Psoas muscle (tissue), 8 donors: ENCODE measurements around the gene SH3BP2. TPM values are rescaled to one million over a fixed set of nuclear protein-coding genes. Genes with fewer than 3 reads are reported as not detected.

ENCODE experiments used
- ATAC-seq, 4 donors: fragments of 200-7000 bp; cut with Tn5 transposase; one replicate each; pipeline ENCODE4 v1.9.1; 2020; ENCODE audit warnings: moderate library complexity in 3 of 4, mild to moderate bottlenecking in 2 of 4
- DNase-seq, 2 donors: peaks; one replicate each; pipeline ENCODE4 v3.0.0-alpha.2; 2020
- H3K27ac ChIP-seq: fragments of 200-600 bp; one replicate; pipeline ENCODE4 v1.8.0; 2022
- H3K27me3 ChIP-seq, 3 donors: fragments of 200-600 bp in 1 of 3; one replicate each; pipeline versions ENCODE4 v1.6.1 to v1.8.0; 2013 to 2022; ENCODE audit warnings: low read length in 2 of 3, mild to moderate bottlenecking in 2 of 3, moderate library complexity in 1 of 3; ENCODE audit not compliant: insufficient read depth in 3 of 3
- H3K36me3 ChIP-seq, 2 donors: fragments of 200-600 bp in 1 of 2; one replicate each; pipeline versions ENCODE4 v1.6.1 to v1.8.0; 2013 to 2022; ENCODE audit warnings: low read depth in 1 of 2, mild to moderate bottlenecking in 1 of 2, moderate library complexity in 1 of 2; ENCODE audit not compliant: insufficient read depth in 1 of 2
- H3K4me1 ChIP-seq: fragments of 200-600 bp; one replicate; pipeline ENCODE4 v1.8.0; 2022
- H3K4me3 ChIP-seq: fragments of 200-600 bp; one replicate; pipeline ENCODE4 v1.8.0; 2022; ENCODE audit warnings: mild to moderate bottlenecking
- H3K9me3 ChIP-seq: fragments of 200-600 bp; one replicate; pipeline ENCODE4 v1.8.0; 2022
- CTCF ChIP-seq: fragments of 200-600 bp; IDR thresholded peaks from one replicate; pipeline ENCODE4 v1.8.0; 2022; ENCODE audit warnings: antibody characterized with exemption
- WGBS, 3 donors: extraction: QIAGEN DNeasy Blood & Tissue Kit; methylation state at CpG; one replicate each; pipeline versions ENCODE4 v1.1.6 to v1.1.7; 2013; 5-methylcytosine and 5-hydroxymethylcytosine counted together
- intact Hi-C, 2 donors: fragments of 100-400 bp; cut with DNase I; formaldehyde crosslinking; loops; one replicate each; pipeline versions ENCODE4 v1.11.0 to v1.14.2; 2022
- polyA plus RNA-seq, 3 donors: library from polyadenylated mRNA; stranded (reverse); fragments of 200-250 nt; gene quantifications; one replicate each; pipeline ENCODE4 v1.2.3, GENCODE V29; 2013
- total RNA-seq, 4 donors: library from RNA; stranded (reverse); fragmentation: NEBNext Ultra II Directional in 2 of 4; extraction: Animal tissue kit (Norgen Biotek cat#: 25700) in 2 of 4; gene quantifications; one replicate each; pipeline versions ENCODE4 v1.2.1 to v1.2.4, GENCODE V29; 2021 to 2023
- donor health status: healthy with polysubstance abuse.
- donor health status: DM: no; HTN: no; CAD: no; lungs with moderate emphysema.
- donor health status: Bipolar disorder and iron deficiency.
- donor health status: healthy.
- donor health status: DM: yes; HTN: yes; CAD: no.
- donor health status: DM: no; HTN: no; CAD: no.
- donor health status: DM: no; HTN: no; CAD: no.
- donor health status: DM: yes; HTN: yes; CAD: no.

Gene SH3BP2
- total and polyA plus RNA-seq, 7 donors: 7.1 to 18.1 (median 13.1) TPM

DNA sequence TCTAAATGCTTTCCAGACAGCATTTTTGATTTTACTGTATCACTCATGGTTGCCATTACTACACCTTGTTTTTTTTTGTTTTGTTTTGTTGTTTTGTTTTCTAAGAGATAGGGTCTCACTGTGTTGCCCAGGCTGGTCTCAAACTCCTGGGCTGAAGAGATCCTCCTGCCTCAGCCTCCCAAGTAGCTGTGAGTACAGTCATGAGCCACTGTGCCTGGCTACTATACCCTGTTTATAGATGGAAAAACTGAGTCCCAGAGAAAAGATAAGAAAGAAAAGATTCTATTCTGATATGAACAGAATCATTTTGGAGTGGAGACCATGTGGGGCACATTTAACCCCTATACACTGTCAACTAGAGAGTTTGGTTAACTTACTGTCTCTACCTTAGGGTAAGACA, 70.8 kb downstream of the SH3BP2 start:
- Histone ChIP-seq H3K4me3 (no peak overlapping the region), H3K4me1 (peaks cover 99% of the 10 kb centered on the region)
- TF ChIP-seq CTCF: no peak

DNA sequence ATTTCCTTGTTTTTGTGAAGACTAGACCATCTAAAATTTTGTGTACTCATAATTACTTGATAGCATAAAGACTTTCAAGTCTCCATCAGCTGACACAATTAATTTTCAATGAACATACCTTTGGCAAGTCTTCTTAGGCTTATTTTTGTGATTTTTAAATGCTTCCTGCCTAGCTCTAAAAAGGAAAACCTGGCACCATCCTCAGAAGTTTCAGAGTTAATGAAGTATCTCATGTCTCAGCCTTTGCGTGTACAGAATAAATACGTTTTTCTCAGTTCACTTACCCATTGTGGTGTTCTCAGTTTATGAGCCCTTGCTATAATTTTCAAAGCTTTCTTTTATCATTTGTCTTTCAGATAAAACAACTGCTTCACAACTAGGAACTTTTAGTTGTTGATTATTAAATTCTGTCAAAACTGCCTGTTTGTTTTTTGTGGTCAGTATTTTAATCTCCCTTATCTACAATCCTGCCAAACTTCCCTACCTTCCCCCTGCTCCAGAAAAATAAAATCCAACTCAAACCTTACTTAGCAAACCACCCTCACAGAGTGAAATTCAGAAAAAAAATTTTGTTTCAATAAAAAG, 72.4 kb downstream of the SH3BP2 start:
- Histone ChIP-seq H3K36me3 (no peaks in the 10 kb centered on the region), H3K4me3 (no peak overlapping the region), H3K4me1 (peaks cover 99% of the 10 kb centered on the region), H3K27me3 (no peaks in the 10 kb centered on the region), H3K9me3 (no peaks in the 10 kb centered on the region), H3K27ac (peak overlapping the region; percentile 77)
- no peak for TF ChIP-seq CTCF
- 5 to 13% (median 11%) methylated on average over 2 of the region's 2 CpGs for WGBS, 3 donors
- no peak for ATAC-seq
- intact Hi-C loops: no loop called here
- no peak for DNase-seq

More for the DNA sequence above, 70.8 kb downstream of the SH3BP2 start:
- DNase-seq: no peak
- H3K36me3 ChIP-seq: no peaks in the 10 kb centered on the region
- H3K27me3 ChIP-seq: no peaks in the 10 kb centered on the region
- no peaks in the 10 kb centered on the region for H3K9me3 ChIP-seq
- intact Hi-C loops: no loop called here
- no peak for ATAC-seq
- H3K27ac ChIP-seq: peak overlapping the region; percentile 81

- Histone ChIP-seq H3K4me3 (peak overlapping the region; percentile 3), H3K27ac (peak overlapping the region; percentile 77), H3K4me1 (peaks cover 99% of the 10 kb centered on the region), H3K27me3 (no peaks in the 10 kb centered on the region), H3K36me3 (no peaks in the 10 kb centered on the region), H3K9me3 (no peaks in the 10 kb centered on the region)
- WGBS, 3 donors: 19 to 31% (median 26%) methylated on average over 10 of the region's 10 CpGs
- peak; percentile 46 to 75 (median 66) for ATAC-seq
- TF ChIP-seq CTCF: no peak
- intact Hi-C loops: no loop called here
- peak in 1 of 2 donors; percentile 60 for DNase-seq
Measured at GRCh38 chr4:2866160-2866861, 73.4 kb downstream of the SH3BP2 start.

GRCh38 chr4:2866891-2867290, 74.0 kb downstream of the SH3BP2 start:
- DNase-seq: no peak
- no peak for TF ChIP-seq CTCF
- Histone ChIP-seq H3K4me1 (peaks cover 99% of the 10 kb centered on the region), H3K36me3 (no peaks in the 10 kb centered on the region), H3K4me3 (no peak overlapping the region), H3K27ac (peak overlapping the region; percentile 77), H3K27me3 (no peaks in the 10 kb centered on the region), H3K9me3 (no peaks in the 10 kb centered on the region)
- no peak for ATAC-seq
- WGBS, 3 donors: 82 to 87% (median 87%) methylated on average over 5 of the region's 5 CpGs
- intact Hi-C loops: no loop called here
